OCI-LY1 (cell line): ENCODE data around the gene SLC2A5.

ENCODE experiments used
- CTCF ChIP-seq: fragments of 200-600 bp; sonication (generic), shearing (Covaris generic); IDR thresholded peaks from 2 replicates; pipeline ENCODE4 v1.5.1; 2017; ENCODE audit warnings: mild to moderate bottlenecking, antibody characterized with exemption, low read length, moderate library complexity, mixed read lengths
- EZH2 ChIP-seq: fragments of 200-600 bp; sonication (generic), shearing (Covaris generic); IDR thresholded peaks from 2 replicates; pipeline ENCODE4 v1.8.0; 2017; ENCODE audit warnings: borderline replicate concordance, mixed run types, mild to moderate bottlenecking, antibody characterized with exemption, low read length, moderate library complexity, mixed read lengths

DNA sequence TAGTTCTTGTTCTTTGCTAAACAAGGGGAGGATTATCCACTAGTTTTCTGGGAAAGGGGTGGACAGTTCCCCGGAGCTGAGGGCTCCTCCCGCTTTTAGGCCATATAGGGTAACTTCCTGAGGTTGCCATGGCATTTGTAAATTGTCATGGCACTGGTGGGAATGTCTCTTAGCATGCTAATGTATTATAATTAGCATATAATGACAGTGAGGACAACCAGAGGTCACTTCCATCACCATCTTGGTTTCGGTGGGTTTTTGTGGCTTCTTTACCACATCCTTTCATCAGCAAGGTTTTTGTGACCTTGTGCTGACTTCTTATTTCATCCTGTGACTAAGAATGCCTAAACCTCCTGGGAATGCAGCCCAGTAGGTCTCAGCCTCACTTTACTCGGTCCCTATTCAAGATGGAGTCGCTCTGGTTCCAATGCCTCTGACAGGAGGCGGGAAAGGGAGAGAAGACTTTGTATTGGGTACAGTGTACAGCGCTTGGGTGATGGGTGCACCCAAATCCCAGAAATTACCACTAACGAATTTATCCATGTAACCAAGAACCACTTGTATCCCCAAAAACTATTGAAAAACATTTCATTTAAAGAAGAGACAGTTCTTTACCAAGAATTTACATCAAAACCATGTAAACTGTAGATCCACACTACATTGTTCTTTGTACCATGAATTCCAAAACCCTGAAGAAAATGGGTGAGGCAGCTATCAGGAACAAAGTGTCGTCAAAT is 8.7 kb upstream of the SLC2A5 start:
- TF ChIP-seq CTCF (no peak), EZH2 (no peak)
